A673 (cell line): Measurements from ENCODE around the gene CCDC159. TPM values are rescaled to one million over a fixed set of nuclear protein-coding genes. Genes with fewer than 3 reads are reported as not detected.
"Not testable (repeated sequence)": the region's sequence is repeated elsewhere in the genome, so short reads cannot be mapped to it uniquely, and the experiment has no call there.

Experiments used
- BruUV-seq: library from RNA; stranded (reverse); fragments of 400-500 nt; replicated peaks from 2 replicates; lab custom pipeline; 2021; lab: Mats Ljungman, UMichigan
- CTCF ChIA-PET: fragments of 300-600 bp; sonication (Branson Sonifier 250); formaldehyde crosslinking; loops from one replicate; lab custom pipeline; 2022; ENCODE audit warnings: antibody characterized with exemption; lab: Charles Lee
- POLR2A ChIA-PET: fragments of 300-600 bp; sonication (Branson Sonifier 250); formaldehyde crosslinking; loops from one replicate; lab custom pipeline; 2022; ENCODE audit warnings: antibody characterized with exemption; ENCODE audit not compliant: low non-redundant PET; lab: Charles Lee
- DNase-seq: peaks from one replicate; pipeline ENCODE4 v3.0.0-alpha.2; 2015; ENCODE audit warnings: low spot score
- H3K27ac ChIP-seq: fragments of 200-600 bp; sonication (generic); 2 replicates; pipeline ENCODE4 v1.5.1; 2016; ENCODE audit warnings: mixed run types, low read depth, mild to moderate bottlenecking, mixed read lengths, antibody characterized with exemption, low read length; ENCODE audit not compliant: poor library complexity, severe bottlenecking
- H3K27me3 ChIP-seq: fragments of 200-600 bp; sonication (generic); replicated peaks from 2 replicates; pipeline ENCODE4 v1.6.1; 2017; ENCODE audit warnings: mixed run types, low read depth, mild to moderate bottlenecking, mixed read lengths, antibody characterized with exemption, low read length; ENCODE audit not compliant: insufficient read depth, poor library complexity
- H3K36me3 ChIP-seq: fragments of 200-600 bp; sonication (generic); 2 replicates; pipeline ENCODE4 v1.6.1; 2016; ENCODE audit warnings: mixed run types, mild to moderate bottlenecking, mixed read lengths, antibody characterized with exemption, low read length; ENCODE audit not compliant: insufficient read depth, poor library complexity, severe bottlenecking
- H3K4me1 ChIP-seq: fragments of 200-600 bp; sonication (generic); 2 replicates; pipeline ENCODE4 v1.6.1; 2017; ENCODE audit warnings: mixed run types, mild to moderate bottlenecking, mixed read lengths, antibody characterized with exemption, low read length; ENCODE audit not compliant: insufficient read depth, poor library complexity, severe bottlenecking
- H3K4me3 ChIP-seq: fragments of 200-600 bp; sonication (generic); 2 replicates; pipeline ENCODE4 v1.5.1; 2016; ENCODE audit warnings: low read depth, mixed run types, mild to moderate bottlenecking, mixed read lengths, low read length; ENCODE audit not compliant: poor library complexity, severe bottlenecking
- H3K9me3 ChIP-seq: fragments of 200-600 bp; sonication (generic); 2 replicates; pipeline ENCODE4 v1.6.1; 2016; ENCODE audit warnings: mixed run types, low read depth, mild to moderate bottlenecking, mixed read lengths, antibody characterized with exemption, low read length; ENCODE audit not compliant: poor library complexity, severe bottlenecking
- CTCF ChIP-seq: fragments of 300-800, 200-600 bp; sonication (generic); conservative IDR thresholded peaks from 2 replicates; pipeline ENCODE4 v1.5.1; 2017; ENCODE audit warnings: low read depth, mild to moderate bottlenecking, antibody characterized with exemption, low read length, moderate library complexity, mixed read lengths
- EZH2 ChIP-seq: fragments of 200-600 bp; sonication (generic); IDR thresholded peaks from 2 replicates; pipeline ENCODE4 v1.6.1; 2017; ENCODE audit warnings: borderline replicate concordance, low read depth, mild to moderate bottlenecking, mixed read lengths, antibody characterized with exemption, low read length; ENCODE audit not compliant: poor library complexity, severe bottlenecking
- intact Hi-C: fragments of 100-400 bp; cut with micrococcal nuclease; formaldehyde crosslinking; loops from one replicate; pipeline ENCODE4 v1.10.0; 2022; ENCODE audit not compliant: unreplicated experiment
- total RNA-seq: library from RNA; stranded (reverse); gene quantifications from 2 replicates; pipeline ENCODE4 v1.2.3, GENCODE V29; 2021

The CCDC159 gene
- total RNA-seq, 1 experiment from 2014 or later, result 7.9 TPM

GRCh38 chr19:11349171-11349570 lies 2.9 kb downstream of the CCDC159 start:
- TF ChIP-seq EZH2 (no peak), CTCF (no peak)
- Histone ChIP-seq H3K9me3 (no peaks in the 10 kb centered on the region), H3K27ac (no peak overlapping the region), H3K4me1 (peaks cover 11% of the 10 kb centered on the region), H3K36me3 (no peaks in the 10 kb centered on the region), H3K4me3 (no peak overlapping the region), H3K27me3 (no peaks in the 10 kb centered on the region)
- POLR2A ChIA-PET, result no interaction called here
- no peak for DNase-seq
- BruUV-seq, result no TSS peak
- intact Hi-C loops, result no loop called here
- CTCF ChIA-PET, result no interaction called here

GRCh38 chr19:11354102-11354501 lies 7.8 kb downstream of the CCDC159 start:
- BruUV-seq, CTCF ChIA-PET, H3K4me3 ChIP-seq, H3K4me1 ChIP-seq, intact Hi-C loops, H3K27me3 ChIP-seq, H3K9me3 ChIP-seq, H3K36me3 ChIP-seq, DNase-seq, H3K27ac ChIP-seq, POLR2A ChIA-PET: not testable (repeated sequence)

GRCh38 chr19:11355160-11356073 lies 9.1 kb downstream of the CCDC159 start, which contains the start of gene PLPPR2:
Gene PLPPR2, plus strand, starts transcription at chr19:11355432. Its CDS starts 2,242 bp downstream, at chr19:11357674.
- Histone ChIP-seq H3K4me3 (peak within 1 kb of the TSS; percentile 63), H3K9me3 (no peaks in the 10 kb centered on the region), H3K36me3 (no peaks in the 10 kb centered on the region), H3K27ac (peak within 1 kb of the TSS; percentile 47), H3K27me3 (no peaks in the 10 kb centered on the region), H3K4me1 (no peaks in the 10 kb centered on the region)
- BruUV-seq, result TSS peak; percentile 52
- intact Hi-C loops, result no loop called here
- TF ChIP-seq EZH2 (no peak), CTCF (no peak)
- ChIA-PET POLR2A (no interaction called here), CTCF (no interaction called here)
- DNase-seq, result peak; percentile 95

- ChIA-PET POLR2A (no interaction called here), CTCF (no interaction called here)
- Histone ChIP-seq H3K9me3 (no peaks in the 10 kb centered on the region), H3K4me1 (no peaks in the 10 kb centered on the region), H3K27ac (no peak overlapping the region), H3K36me3 (no peaks in the 10 kb centered on the region), H3K4me3 (peak overlapping the region; percentile 63), H3K27me3 (no peaks in the 10 kb centered on the region)
- DNase-seq, result no peak
- TF ChIP-seq CTCF, result no peak
- TF ChIP-seq EZH2, result no peak
- no TSS peak for BruUV-seq
- intact Hi-C loops, result no loop called here
Observed at GRCh38 chr19:11356074-11356397, 9.7 kb downstream of the CCDC159 start.
